ENCODE data around the gene ARHGAP19.

- TF ChIP-seq POLR2A (IDR thresholded peaks at IDR 0.05; ENCODE audit: low read length) (no peak), GATA1 (IDR thresholded peaks at IDR 0.05; ENCODE audit: low read depth, low read length) (no peak)
These were observed 22.2 kb upstream of the ARHGAP19 start for GRCh38 chr10:97314671-97315070.
